Thymus (tissue), 11 donors: ENCODE data around the gene ATOH8. TPM values are rescaled to one million over a fixed set of nuclear protein-coding genes. Genes with fewer than 3 reads are reported as not detected.

Source experiments
- DNase-seq, 9 donors: peaks; one replicate each; pipeline ENCODE4 v3.0.0-alpha.2; 2013; ENCODE audit warnings: low spot score in 9 of 9, low read depth in 6 of 9, missing footprints in 1 of 9
- H3K27ac ChIP-seq, 2 donors: one replicate each; pipeline ENCODE4 v1.5.1; 2013; ENCODE audit warnings: control low read depth in 1 of 2, low read depth in 1 of 2, low read length in 1 of 2, mild to moderate bottlenecking in 1 of 2, moderate library complexity in 1 of 2
- H3K27me3 ChIP-seq, 2 donors: one replicate each; pipeline ENCODE4 v1.5.1; 2013; ENCODE audit warnings: low read length in 1 of 2; ENCODE audit not compliant: control insufficient read depth in 2 of 2, insufficient read depth in 1 of 2
- H3K36me3 ChIP-seq, 2 donors: one replicate each; pipeline ENCODE4 v1.5.1; 2013; ENCODE audit warnings: low read length in 1 of 2, mild to moderate bottlenecking in 1 of 2, moderate library complexity in 1 of 2; ENCODE audit not compliant: control insufficient read depth in 2 of 2, insufficient read depth in 2 of 2
- H3K4me1 ChIP-seq, 2 donors: one replicate each; pipeline ENCODE4 v1.5.1; 2013; ENCODE audit warnings: low read length in 2 of 2; ENCODE audit not compliant: control insufficient read depth in 2 of 2, insufficient read depth in 2 of 2
- H3K4me3 ChIP-seq, 2 donors: one replicate each; pipeline ENCODE4 v1.5.1; 2013; ENCODE audit warnings: low read length in 2 of 2, control low read depth in 1 of 2, mild to moderate bottlenecking in 1 of 2
- H3K9me3 ChIP-seq, 2 donors: one replicate each; pipeline ENCODE4 v1.5.1; 2013; ENCODE audit warnings: low read length in 1 of 2, mild to moderate bottlenecking in 1 of 2; ENCODE audit not compliant: control insufficient read depth in 2 of 2, insufficient read depth in 1 of 2
- WGBS: extraction: QIAGEN DNeasy Blood & Tissue Kit; methylation state at CpG from one replicate; pipeline ENCODE4 v1.1.7; 2013; 5-methylcytosine and 5-hydroxymethylcytosine counted together
- polyA plus RNA-seq: library from polyadenylated mRNA; stranded (reverse); fragments of 200-250 nt; gene quantifications from one replicate; pipeline ENCODE4 v1.2.3, GENCODE V29; 2013
- total RNA-seq: library from RNA; stranded (reverse); fragments of 120-200 nt; gene quantifications from one replicate; pipeline ENCODE4 v1.2.4, GENCODE V29; 2013
- donor health status: healthy.

The ATOH8 gene
- total and polyA plus RNA-seq, 2 donors: 2.0 to 19.1 TPM

DNA sequence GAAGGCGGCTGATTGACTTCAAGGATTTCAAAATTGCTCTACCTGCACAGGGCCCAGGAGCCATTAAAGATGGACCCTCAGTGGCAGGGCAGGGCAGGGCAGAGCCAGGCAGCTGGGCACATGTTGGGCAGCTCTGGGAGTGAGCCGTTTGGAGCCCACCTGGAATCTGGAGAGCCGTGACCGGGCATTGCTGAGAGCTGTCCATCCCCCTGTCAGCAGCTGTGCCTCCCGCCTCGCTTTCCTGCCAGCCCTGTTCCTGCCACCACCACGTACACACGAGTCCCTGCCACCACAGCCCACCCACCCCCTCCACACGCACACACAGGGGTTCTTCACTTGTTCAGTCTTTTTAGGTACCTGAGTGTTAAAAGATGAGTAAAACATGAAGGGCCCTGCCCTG lies 22.9 kb downstream of the ATOH8 start:
- no peak overlapping the region for H3K27ac ChIP-seq
- H3K4me1 ChIP-seq: no peaks in the 10 kb centered on the region
- WGBS: 73% methylated on average over 9 of the region's 9 CpGs
- no peaks in the 10 kb centered on the region for H3K9me3 ChIP-seq
- DNase-seq: no peak
- no peak overlapping the region for H3K4me3 ChIP-seq
- peaks cover 4 to 29% of the 10 kb centered on the region in 2 donors for H3K27me3 ChIP-seq
- no peaks in the 10 kb centered on the region for H3K36me3 ChIP-seq

DNA sequence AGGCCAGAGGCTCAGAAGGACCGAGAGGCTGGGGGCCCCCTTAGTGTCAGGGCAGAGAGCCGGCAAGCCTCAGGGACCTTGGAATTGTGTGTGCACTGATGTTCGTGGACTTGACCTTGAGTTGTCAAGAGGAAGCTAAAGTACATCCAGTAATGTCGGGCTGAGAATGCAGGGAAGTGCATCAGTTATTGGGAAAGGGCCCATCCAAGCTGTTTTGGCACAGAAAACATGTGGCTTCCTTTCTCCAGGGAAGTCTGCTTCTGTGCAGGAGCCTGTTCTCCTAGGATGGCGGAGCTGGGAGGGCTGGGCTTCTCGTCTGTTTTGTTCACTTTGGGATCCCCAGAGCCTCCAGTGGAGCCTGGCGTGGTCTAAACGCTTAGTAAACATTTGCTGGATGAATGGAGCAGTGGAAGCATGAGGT lies 23.7 kb downstream of the ATOH8 start:
- no peaks in the 10 kb centered on the region for H3K9me3 ChIP-seq
- H3K27me3 ChIP-seq: peaks cover 0 to 21% of the 10 kb centered on the region in 2 donors
- no peaks in the 10 kb centered on the region for H3K4me1 ChIP-seq
- WGBS: 94% methylated on average over 8 of the region's 8 CpGs
- no peak for DNase-seq
- H3K4me3 ChIP-seq: no peak overlapping the region
- H3K36me3 ChIP-seq: no peaks in the 10 kb centered on the region
- no peak overlapping the region for H3K27ac ChIP-seq

DNA sequence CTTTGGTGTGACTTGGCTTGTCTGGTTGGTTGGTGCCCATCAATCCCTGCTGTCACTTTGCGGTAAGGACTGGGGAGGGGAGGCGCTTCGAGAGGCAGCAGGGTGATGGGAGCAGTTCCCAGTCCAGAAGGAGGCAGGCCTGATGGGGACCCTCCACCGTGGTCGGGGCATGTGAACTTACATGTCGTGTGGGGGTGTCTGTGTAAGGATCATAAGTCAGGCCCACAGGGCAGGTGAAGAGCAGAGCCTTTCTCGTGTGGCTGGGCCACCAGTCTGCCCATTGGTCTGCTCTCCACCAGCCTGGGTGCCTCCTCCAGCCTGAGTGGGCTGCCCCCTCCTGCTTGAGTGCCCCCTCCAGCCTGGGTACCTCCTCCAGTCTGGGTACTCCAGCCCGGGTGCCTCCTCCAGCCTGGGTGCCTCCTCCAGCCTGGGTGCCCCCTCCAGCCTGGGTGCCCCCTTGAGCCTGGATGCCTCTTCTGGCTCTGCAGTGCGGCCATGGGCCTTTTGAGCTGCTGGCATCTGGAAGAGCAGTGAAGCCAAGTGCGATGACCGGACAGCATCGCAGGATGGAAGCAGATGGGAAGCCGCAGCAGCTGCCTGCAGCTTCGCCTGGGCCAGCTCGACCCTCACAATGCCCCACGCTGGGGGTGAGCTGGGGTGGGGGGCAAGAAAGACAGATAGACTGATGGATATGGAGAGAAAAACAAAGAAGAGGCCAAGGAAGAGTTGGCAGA lies 25.0 kb downstream of the ATOH8 start:
- WGBS: 94% methylated on average over 16 of the region's 16 CpGs
- Histone ChIP-seq H3K4me1 (no peaks in the 10 kb centered on the region), H3K27me3 (peaks cover 0 to 8% of the 10 kb centered on the region in 2 donors), H3K9me3 (no peaks in the 10 kb centered on the region), H3K4me3 (no peak overlapping the region), H3K36me3 (no peaks in the 10 kb centered on the region), H3K27ac (no peak overlapping the region)
- no peak for DNase-seq

DNA sequence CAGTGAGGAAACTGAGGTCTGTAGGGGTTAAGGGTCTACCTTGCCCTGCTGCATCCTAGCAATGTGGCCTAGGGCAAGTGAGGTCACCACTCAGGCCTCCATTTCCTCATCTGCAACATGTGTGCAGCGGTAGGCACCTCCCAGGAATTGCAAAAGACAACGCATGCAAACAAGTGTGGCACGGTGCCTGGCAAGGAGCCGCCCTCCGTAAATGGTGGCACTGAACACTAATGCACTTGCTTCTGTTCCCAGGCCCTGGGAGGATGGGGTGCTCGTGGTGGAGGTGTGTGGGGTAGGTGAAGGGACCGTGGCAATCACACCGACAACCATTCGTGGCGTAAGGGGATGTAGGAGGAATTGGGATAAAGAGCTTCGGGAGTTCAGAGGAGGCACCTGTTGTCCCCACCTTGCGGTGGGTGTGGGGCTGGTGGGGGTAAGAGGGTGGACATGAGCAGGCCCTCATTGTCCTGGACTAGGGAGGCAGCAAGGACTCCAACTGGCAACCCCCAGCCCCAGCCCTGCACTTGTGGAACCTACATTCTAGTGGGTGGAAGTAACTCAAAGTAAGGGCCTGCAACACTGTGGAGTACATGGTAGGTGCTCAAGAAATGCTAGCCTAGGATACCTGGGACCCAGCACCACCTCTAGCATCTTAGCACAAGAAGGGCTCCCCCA lies 26.0 kb downstream of the ATOH8 start:
- no peak for DNase-seq

DNA sequence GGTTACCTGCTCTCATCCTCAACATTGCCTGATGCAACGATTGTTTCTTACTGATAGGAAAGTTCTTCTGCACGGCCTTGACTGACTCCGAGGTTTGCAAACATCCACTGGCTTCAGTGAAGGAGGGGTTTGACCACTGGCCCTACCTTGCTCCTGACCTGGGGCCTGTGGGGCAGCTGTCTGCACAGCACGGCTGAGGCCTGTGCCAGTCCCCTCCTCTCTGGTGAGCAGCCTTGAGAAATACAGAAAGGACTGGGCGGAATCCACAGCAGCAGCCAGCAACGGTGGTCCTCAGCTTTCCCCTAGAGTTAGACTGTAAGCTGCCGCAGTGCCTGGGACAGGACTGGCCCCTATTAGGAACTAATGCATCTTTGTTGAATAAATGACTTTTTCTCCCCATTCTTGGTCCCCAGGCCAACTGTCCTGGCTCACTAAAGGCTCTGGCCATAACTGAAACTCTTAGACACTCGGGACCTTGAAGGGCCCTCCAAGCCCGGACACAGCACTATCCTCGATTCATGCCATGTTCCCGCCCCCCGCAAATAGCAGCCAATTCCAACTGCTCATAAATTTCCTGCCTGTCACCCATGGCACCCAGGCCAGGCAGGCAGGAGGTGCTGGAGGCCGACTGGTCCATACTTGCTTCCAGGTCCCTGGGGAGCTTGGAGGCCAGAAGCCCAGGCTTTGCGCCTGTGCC lies 26.7 kb downstream of the ATOH8 start:
- no peak overlapping the region for H3K27ac ChIP-seq
- DNase-seq: no peak
- peaks cover 0 to 6% of the 10 kb centered on the region in 2 donors for H3K27me3 ChIP-seq
- no peak overlapping the region for H3K4me3 ChIP-seq
- H3K36me3 ChIP-seq: no peaks in the 10 kb centered on the region
- 95% methylated on average over 14 of the region's 14 CpGs for WGBS
- no peaks in the 10 kb centered on the region for H3K9me3 ChIP-seq
- H3K4me1 ChIP-seq: no peaks in the 10 kb centered on the region

More for the DNA sequence above, 26.0 kb downstream of the ATOH8 start:
- no peaks in the 10 kb centered on the region for H3K27me3 ChIP-seq
- no peaks in the 10 kb centered on the region for H3K4me1 ChIP-seq
- H3K9me3 ChIP-seq: no peaks in the 10 kb centered on the region
- no peaks in the 10 kb centered on the region for H3K36me3 ChIP-seq
- H3K4me3 ChIP-seq: no peak overlapping the region
- H3K27ac ChIP-seq: no peak overlapping the region
- WGBS: 93% methylated on average over 12 of the region's 12 CpGs

DNA sequence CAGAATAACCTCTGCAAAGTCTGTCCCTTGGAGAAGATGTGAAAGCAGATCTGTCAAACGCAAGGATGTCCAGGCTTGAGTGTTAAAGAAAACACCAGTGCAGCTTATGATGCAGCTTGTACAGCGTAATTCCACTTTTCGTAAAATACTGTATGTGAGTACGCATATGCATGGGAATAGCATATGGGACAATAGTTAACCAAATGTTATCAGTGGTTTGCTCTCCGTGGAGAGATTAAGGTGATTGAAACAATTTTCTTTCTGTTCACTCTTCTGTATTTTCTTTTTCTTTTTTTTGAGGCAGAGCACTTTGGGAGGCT lies 27.2 kb downstream of the ATOH8 start:
- H3K4me1 ChIP-seq: no peaks in the 10 kb centered on the region
- DNase-seq: no peak
- H3K36me3 ChIP-seq: no peaks in the 10 kb centered on the region
- no peak overlapping the region for H3K27ac ChIP-seq
- no peaks in the 10 kb centered on the region for H3K9me3 ChIP-seq
- H3K4me3 ChIP-seq: no peak overlapping the region
- H3K27me3 ChIP-seq: peaks cover 0 to 7% of the 10 kb centered on the region in 2 donors
- 97% methylated on average over 5 of the region's 5 CpGs for WGBS

DNA sequence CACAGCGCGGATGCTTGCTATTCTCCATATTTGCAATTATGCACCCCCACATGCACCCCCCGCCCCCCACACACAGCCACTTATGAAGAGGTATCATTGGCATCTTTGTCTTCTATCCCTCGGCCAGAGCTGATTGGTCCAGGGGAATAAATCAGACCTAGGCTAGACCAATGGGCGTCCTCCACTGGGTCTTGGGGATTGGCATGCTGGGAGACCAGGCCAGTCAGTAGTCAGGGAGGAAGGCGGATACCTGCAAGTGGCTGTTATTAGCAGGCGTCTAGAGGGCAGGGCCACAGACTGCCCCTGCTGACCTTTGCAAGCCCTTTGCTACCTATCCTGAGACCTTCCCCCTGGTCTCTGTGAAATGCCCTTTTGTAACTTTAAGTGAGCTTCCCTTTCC lies 30.0 kb downstream of the ATOH8 start:
- H3K9me3 ChIP-seq: no peaks in the 10 kb centered on the region
- DNase-seq: no peak
- H3K27ac ChIP-seq: no peak overlapping the region
- H3K4me1 ChIP-seq: no peaks in the 10 kb centered on the region
- no peaks in the 10 kb centered on the region for H3K36me3 ChIP-seq
- no peak overlapping the region for H3K4me3 ChIP-seq
- H3K27me3 ChIP-seq: peaks cover 0 to 7% of the 10 kb centered on the region in 2 donors
- WGBS: 98% methylated on average over 7 of the region's 7 CpGs

DNA sequence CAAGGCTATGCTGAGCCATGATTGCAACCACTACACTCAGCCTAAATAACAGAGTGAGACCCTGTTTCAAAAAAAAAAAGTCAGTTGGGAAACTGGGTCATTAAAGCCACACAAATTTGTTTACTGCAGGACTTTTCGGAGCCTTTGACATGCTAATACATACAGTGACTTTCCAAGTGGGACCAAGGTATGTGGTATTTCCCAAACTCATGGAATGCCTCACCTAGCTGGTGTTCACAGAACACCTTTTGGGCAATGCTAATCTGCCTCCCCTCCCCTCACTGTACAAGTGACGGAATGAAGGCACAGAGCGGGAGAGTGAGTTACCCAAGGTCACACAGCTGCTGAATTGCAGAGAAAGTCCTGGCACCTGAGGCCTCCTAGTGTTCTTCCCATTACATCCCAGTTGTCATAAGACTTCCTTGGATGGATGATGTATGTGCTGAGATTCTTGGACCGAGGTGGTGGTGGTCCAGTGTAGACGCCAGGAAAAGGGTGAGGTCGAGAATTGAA lies 30.7 kb downstream of the ATOH8 start:
- Histone ChIP-seq H3K4me3 (no peak overlapping the region), H3K27ac (no peak overlapping the region), H3K9me3 (no peaks in the 10 kb centered on the region), H3K27me3 (peaks cover 0 to 7% of the 10 kb centered on the region in 2 donors), H3K4me1 (no peaks in the 10 kb centered on the region), H3K36me3 (no peaks in the 10 kb centered on the region)
- no peak for DNase-seq
- WGBS: 94% methylated on average over 6 of the region's 6 CpGs
